Measurements from ENCODE around the gene RUVBL1. TPM values are rescaled to one million over a fixed set of nuclear protein-coding genes. Genes with fewer than 3 reads are reported as not detected.

RUVBL1 gene
- total RNA-seq, 1 experiment from 2014 or later: 94.9 TPM

DNA sequence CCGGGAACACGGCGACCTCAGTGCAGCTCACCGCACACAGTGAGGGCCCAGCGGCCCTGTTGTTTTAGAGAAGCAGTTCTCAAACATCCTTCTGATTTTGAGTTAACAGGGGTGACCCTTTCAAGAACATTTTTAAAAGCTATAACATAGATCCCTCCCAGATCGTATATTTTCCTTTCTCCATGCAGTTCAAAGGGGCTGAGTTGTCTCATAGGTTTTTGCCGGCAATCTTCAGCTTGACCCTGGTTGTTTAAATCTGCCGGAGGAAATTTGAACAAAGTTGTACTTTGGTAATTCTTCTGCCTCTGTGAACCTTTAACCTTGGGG lies 44.0 kb upstream of the RUVBL1 start:
- BruUV-seq (replicated peaks): no TSS peak
- Histone ChIP-seq H3K4me3 (ENCODE audit: low read length) (no peak overlapping the region), H3K9me3 (ENCODE audit: low read length) (no peaks in the 10 kb centered on the region), H3K4me2 (ENCODE audit: low read length) (no peak overlapping the region), H2AFZ (ENCODE audit: low read length) (no peak overlapping the region), H4K20me1 (ENCODE audit: low read length) (no peaks in the 10 kb centered on the region), H3K36me3 (ENCODE audit: low read depth, low read length) (no peaks in the 10 kb centered on the region), H3K27ac (ENCODE audit: low read length) (no peak overlapping the region), H3K9me2 (replicated peaks; ENCODE audit: low read length) (no peaks in the 10 kb centered on the region), H3K27me3 (ENCODE audit: low read length) (no peaks in the 10 kb centered on the region), H3K9ac (ENCODE audit: low read length) (no peak overlapping the region), H3K4me1 (ENCODE audit: insufficient read depth, low read length) (no peaks in the 10 kb centered on the region), H3K79me2 (ENCODE audit: low read length) (no peaks in the 10 kb centered on the region), H3F3A (ENCODE audit: low read length, unreplicated experiment) (no peaks in the 10 kb centered on the region)
- ChIA-PET POLR2A (ENCODE audit: unreplicated experiment) (interaction anchor here (0.6 kb wide), 1 partner anchor 317 kb away, joined by 5 read pairs; no protein-coding TSS in a partner anchor), CTCF (no interaction called here)
- ATAC-seq: no peak
- intact Hi-C loops (cut with micrococcal nuclease): no loop called here
- TF ChIP-seq, protein P1, sequence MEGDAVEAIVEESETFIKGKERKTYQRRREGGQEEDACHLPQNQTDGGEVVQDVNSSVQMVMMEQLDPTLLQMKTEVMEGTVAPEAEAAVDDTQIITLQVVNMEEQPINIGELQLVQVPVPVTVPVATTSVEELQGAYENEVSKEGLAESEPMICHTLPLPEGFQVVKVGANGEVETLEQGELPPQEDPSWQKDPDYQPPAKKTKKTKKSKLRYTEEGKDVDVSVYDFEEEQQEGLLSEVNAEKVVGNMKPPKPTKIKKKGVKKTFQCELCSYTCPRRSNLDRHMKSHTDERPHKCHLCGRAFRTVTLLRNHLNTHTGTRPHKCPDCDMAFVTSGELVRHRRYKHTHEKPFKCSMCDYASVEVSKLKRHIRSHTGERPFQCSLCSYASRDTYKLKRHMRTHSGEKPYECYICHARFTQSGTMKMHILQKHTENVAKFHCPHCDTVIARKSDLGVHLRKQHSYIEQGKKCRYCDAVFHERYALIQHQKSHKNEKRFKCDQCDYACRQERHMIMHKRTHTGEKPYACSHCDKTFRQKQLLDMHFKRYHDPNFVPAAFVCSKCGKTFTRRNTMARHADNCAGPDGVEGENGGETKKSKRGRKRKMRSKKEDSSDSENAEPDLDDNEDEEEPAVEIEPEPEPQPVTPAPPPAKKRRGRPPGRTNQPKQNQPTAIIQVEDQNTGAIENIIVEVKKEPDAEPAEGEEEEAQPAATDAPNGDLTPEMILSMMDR (conservative IDR thresholded peaks at IDR 0.05; ENCODE audit: low read depth, low read length): no peak
- TF ChIP-seq EZH2phosphoT487 (IDR thresholded peaks at IDR 0.05; ENCODE audit: borderline replicate concordance, low read length) (no peak), EZH2 (IDR thresholded peaks at IDR 0.05; ENCODE audit: low read length, unreplicated experiment) (no peak)
- DNase-seq: no peak

DNA sequence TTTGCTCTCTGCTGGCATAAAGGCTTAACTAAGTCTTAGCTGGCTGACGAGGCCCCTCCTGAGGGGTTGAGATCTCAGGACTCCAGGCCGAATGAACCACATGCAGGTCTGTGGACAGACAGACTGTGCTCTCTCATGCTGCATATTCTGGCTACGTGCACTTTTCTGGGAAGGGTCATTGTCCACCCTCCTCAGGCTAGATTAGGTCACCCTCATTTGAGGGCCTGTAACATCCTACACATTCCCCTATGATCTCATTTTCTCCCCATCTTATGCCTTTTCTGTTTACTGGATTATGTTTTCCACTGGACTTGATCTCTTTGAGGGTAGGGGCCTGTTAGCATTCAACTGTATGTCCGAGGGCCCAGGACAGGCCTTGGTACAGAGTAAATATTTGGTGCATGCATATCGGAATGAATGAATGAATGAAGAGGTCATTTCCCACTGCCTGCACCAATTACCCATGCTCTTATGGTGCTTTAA lies 43.4 kb upstream of the RUVBL1 start:
- BruUV-seq (replicated peaks): no TSS peak
- POLR2A ChIA-PET (ENCODE audit: unreplicated experiment): no interaction called here
- Histone ChIP-seq H3F3A (ENCODE audit: low read length, unreplicated experiment) (no peaks in the 10 kb centered on the region), H2AFZ (ENCODE audit: low read length) (no peak overlapping the region), H3K27me3 (ENCODE audit: low read length) (no peaks in the 10 kb centered on the region), H3K4me1 (ENCODE audit: insufficient read depth, low read length) (no peaks in the 10 kb centered on the region), H3K9me2 (replicated peaks; ENCODE audit: low read length) (no peaks in the 10 kb centered on the region), H3K9ac (ENCODE audit: low read length) (no peak overlapping the region), H3K9me3 (ENCODE audit: low read length) (no peaks in the 10 kb centered on the region), H3K27ac (ENCODE audit: low read length) (no peak overlapping the region), H3K36me3 (ENCODE audit: low read depth, low read length) (no peaks in the 10 kb centered on the region), H3K79me2 (ENCODE audit: low read length) (no peaks in the 10 kb centered on the region), H4K20me1 (ENCODE audit: low read length) (no peaks in the 10 kb centered on the region), H3K4me3 (ENCODE audit: low read length) (no peak overlapping the region), H3K4me2 (ENCODE audit: low read length) (no peak overlapping the region)
- intact Hi-C loops (cut with micrococcal nuclease): no loop called here
- CTCF ChIA-PET: no interaction called here
- DNase-seq: no peak
- TF ChIP-seq EZH2phosphoT487 (IDR thresholded peaks at IDR 0.05; ENCODE audit: borderline replicate concordance, low read length) (no peak), EZH2 (IDR thresholded peaks at IDR 0.05; ENCODE audit: low read length, unreplicated experiment) (no peak)
- TF ChIP-seq, protein P1 (conservative IDR thresholded peaks at IDR 0.05; ENCODE audit: low read depth, low read length): no peak
- no peak for ATAC-seq

DNA sequence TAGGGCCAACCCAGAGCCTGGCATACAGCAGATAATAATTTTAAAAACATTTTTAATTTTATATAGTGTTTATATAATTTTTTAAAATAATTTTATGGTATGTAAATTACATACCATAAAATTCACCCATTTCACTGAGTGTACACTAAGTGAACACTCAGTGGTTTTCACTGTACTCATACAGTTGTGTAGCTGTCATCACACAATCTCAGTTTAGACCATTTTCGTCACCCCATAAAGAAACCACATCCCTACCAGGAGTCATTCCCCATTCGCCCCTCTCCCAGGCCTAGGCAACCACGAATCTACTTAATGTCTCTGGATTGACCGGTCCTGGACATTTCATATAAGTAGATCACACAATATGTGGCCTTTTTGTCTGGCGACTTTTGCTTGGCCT lies 39.8 kb upstream of the RUVBL1 start:
- Histone ChIP-seq H3K9me3 (ENCODE audit: low read length) (no peaks in the 10 kb centered on the region), H3K4me1 (ENCODE audit: insufficient read depth, low read length) (no peaks in the 10 kb centered on the region), H3K27ac (ENCODE audit: low read length) (no peak overlapping the region), H3F3A (ENCODE audit: low read length, unreplicated experiment) (no peaks in the 10 kb centered on the region), H3K27me3 (ENCODE audit: low read length) (no peaks in the 10 kb centered on the region), H3K36me3 (ENCODE audit: low read depth, low read length) (no peaks in the 10 kb centered on the region), H3K4me3 (ENCODE audit: low read length) (no peak overlapping the region), H2AFZ (ENCODE audit: low read length) (no peak overlapping the region), H3K79me2 (ENCODE audit: low read length) (no peaks in the 10 kb centered on the region), H3K9me2 (replicated peaks; ENCODE audit: low read length) (no peaks in the 10 kb centered on the region), H3K4me2 (ENCODE audit: low read length) (no peak overlapping the region), H3K9ac (ENCODE audit: low read length) (no peak overlapping the region), H4K20me1 (ENCODE audit: low read length) (no peaks in the 10 kb centered on the region)
- POLR2A ChIA-PET (ENCODE audit: unreplicated experiment): no interaction called here
- BruUV-seq (replicated peaks): no TSS peak
- intact Hi-C loops (cut with micrococcal nuclease): no loop called here
- CTCF ChIA-PET: no interaction called here
- ATAC-seq (no peak), DNase-seq (no peak)
- TF ChIP-seq, protein P1 (conservative IDR thresholded peaks at IDR 0.05; ENCODE audit: low read depth, low read length): no peak
- no peak for TF ChIP-seq EZH2phosphoT487 (IDR thresholded peaks at IDR 0.05; ENCODE audit: borderline replicate concordance, low read length)
- TF ChIP-seq EZH2 (IDR thresholded peaks at IDR 0.05; ENCODE audit: low read length, unreplicated experiment): no peak

All from PC-3 (cell line).